Measurements from ENCODE around the gene MUTYH.

- TF ChIP-seq KDM4A (IDR thresholded peaks at IDR 0.05; ENCODE audit: low read depth, low read length, severe bottlenecking) (no peak), CTCF (IDR thresholded peaks at IDR 0.05; ENCODE audit: control extremely low read depth in 1 of 3, insufficient read depth in 1 of 3, low read depth in 1 of 3, low read length in 3 of 3) (no peak), TBP (IDR thresholded peaks at IDR 0.05; ENCODE audit: low read depth, low read length) (no peak), POLR2AphosphoS5 (IDR thresholded peaks at IDR 0.05; ENCODE audit: low read depth, low read length) (no peak), EZH2 (IDR thresholded peaks at IDR 0.05; ENCODE audit: low read depth, low read length, severe bottlenecking) (no peak), KDM1A (IDR thresholded peaks at IDR 0.05; ENCODE audit: borderline replicate concordance, low read length) (no peak), ATF2 (IDR thresholded peaks at IDR 0.05; ENCODE audit: low read length) (no peak), RAD21 (IDR thresholded peaks at IDR 0.05 in 1 of 2, conservative IDR thresholded peaks at IDR 0.05 in 1 of 2; ENCODE audit: low read depth in 2 of 2, low read length in 2 of 2) (no peak), POLR2A (IDR thresholded peaks at IDR 0.05; ENCODE audit: control extremely low read depth in 1 of 2, low read depth in 2 of 2, low read length in 2 of 2) (no peak), ASH2L (IDR thresholded peaks at IDR 0.05; ENCODE audit: low read length) (no peak), SIN3A (conservative IDR thresholded peaks at IDR 0.05 in 1 of 2, IDR thresholded peaks at IDR 0.05 in 1 of 2; ENCODE audit: low read depth in 1 of 2, low read length in 2 of 2) (no peak)
Observed at GRCh38 chr1:45335855-45336324, 4.3 kb downstream of the MUTYH start.
